Hepatocyte (in vitro differentiated cells): Measurements from ENCODE around the gene USP43. TPM values are rescaled to one million over a fixed set of nuclear protein-coding genes. Genes with fewer than 3 reads are reported as not detected.

Experiments
- DNase-seq: peaks from one replicate; pipeline ENCODE4 v3.0.0-alpha.2; 2016; ENCODE audit warnings: low spot score
- H2AFZ ChIP-seq: fragments of 200-600 bp; sonication (generic); 2 replicates; pipeline ENCODE4 v1.6.0; 2016; ENCODE audit warnings: antibody characterized with exemption, mild to moderate bottlenecking
- H3K27ac ChIP-seq: fragments of 200-600 bp; sonication (generic); 2 replicates; pipeline ENCODE4 v1.5.1; 2016; ENCODE audit warnings: mild to moderate bottlenecking
- H3K27me3 ChIP-seq: fragments of 200-600 bp; sonication (generic); 2 replicates; pipeline ENCODE4 v1.6.1; 2016
- H3K36me3 ChIP-seq: fragments of 200-600 bp; sonication (generic); replicated peaks from 2 replicates; pipeline ENCODE4 v1.5.1; 2016; ENCODE audit warnings: low read depth; ENCODE audit not compliant: insufficient read depth
- H3K4me1 ChIP-seq: fragments of 200-600 bp; sonication (generic); 2 replicates; pipeline ENCODE4 v1.5.1; 2016; ENCODE audit warnings: mild to moderate bottlenecking, moderate library complexity; ENCODE audit not compliant: insufficient read depth
- H3K4me2 ChIP-seq: fragments of 200-600 bp; sonication (generic); 2 replicates; pipeline ENCODE4 v1.6.0; 2016
- H3K4me3 ChIP-seq: fragments of 200-600 bp; sonication (generic); 2 replicates; pipeline ENCODE4 v1.5.1; 2016; ENCODE audit warnings: mild to moderate bottlenecking
- H3K79me2 ChIP-seq: fragments of 200-600 bp; sonication (generic); 2 replicates; pipeline ENCODE4 v1.6.0; 2017; ENCODE audit warnings: mild to moderate bottlenecking
- H3K9me2 ChIP-seq: fragments of 200-600 bp; sonication (generic); replicated peaks from 2 replicates; pipeline ENCODE4 v1.6.0; 2017; ENCODE audit warnings: mild to moderate bottlenecking; ENCODE audit not compliant: insufficient read depth
- H3K9me3 ChIP-seq: fragments of 200-600 bp; sonication (generic); 2 replicates; pipeline ENCODE4 v1.5.1; 2016; ENCODE audit warnings: low read depth, mild to moderate bottlenecking
- H4K20me1 ChIP-seq: fragments of 200-600 bp; sonication (generic); 2 replicates; pipeline ENCODE4 v1.6.0; 2016; ENCODE audit warnings: mild to moderate bottlenecking; ENCODE audit not compliant: insufficient read depth, poor library complexity, severe bottlenecking
- CTCF ChIP-seq: fragments of 200-600 bp; sonication (generic); IDR thresholded peaks from 2 replicates; pipeline ENCODE4 v1.5.1; 2016; ENCODE audit warnings: antibody characterized with exemption, mild to moderate bottlenecking; ENCODE audit not compliant: poor library complexity
- EZH2 ChIP-seq: fragments of 200-600 bp; sonication (generic); IDR thresholded peaks from 2 replicates; pipeline ENCODE4 v1.6.1; 2016; ENCODE audit warnings: antibody characterized with exemption, mild to moderate bottlenecking, borderline replicate concordance
- EZH2phosphoT487 ChIP-seq: fragments of 200-600 bp; sonication (generic); IDR thresholded peaks from one replicate; pipeline ENCODE4 v1.6.1; 2018; ENCODE audit warnings: antibody characterized with exemption, mild to moderate bottlenecking, low read depth, moderate library complexity; ENCODE audit not compliant: unreplicated experiment, severe bottlenecking
- WGBS: methylation state at CpG from one replicate; pipeline ENCODE4 v1.1.6; 2016; ENCODE audit warnings: low lambda C conversion rate; ENCODE audit errors: missing lambda C conversion rate; 5-methylcytosine and 5-hydroxymethylcytosine counted together
- polyA plus RNA-seq: library from polyadenylated mRNA; unstranded; fragments of >200 nt; fragmentation: Nextera tagmentation; extraction: Ambion mirVana; gene quantifications from 2 replicates; pipeline ENCODE4 v1.2.1, GENCODE V29; 2016
- total RNA-seq: library from RNA; depleted of rRNA; stranded (reverse); fragments of >200 nt; gene quantifications from 2 replicates; pipeline ENCODE4 v1.2.3, GENCODE V29; 2014

The USP43 gene
- total and polyA plus RNA-seq, 2 experiments from 2014 or later: 3.6 to 5.2 TPM

- TF ChIP-seq CTCF (no peak), EZH2 (no peak), EZH2phosphoT487 (no peak)
- no peak overlapping the region for H3K4me2 ChIP-seq
- no peaks in the 10 kb centered on the region for H3K36me3 ChIP-seq
- H3K9me2 ChIP-seq: no peaks in the 10 kb centered on the region
- H4K20me1 ChIP-seq: no peaks in the 10 kb centered on the region
- H3K4me1 ChIP-seq: no peaks in the 10 kb centered on the region
- no peaks in the 10 kb centered on the region for H3K79me2 ChIP-seq
- WGBS: 85% methylated on average over 10 of the region's 10 CpGs
- no peak overlapping the region for H3K27ac ChIP-seq
- DNase-seq: no peak
- H3K27me3 ChIP-seq: no peaks in the 10 kb centered on the region
- H3K9me3 ChIP-seq: no peaks in the 10 kb centered on the region
- no peak overlapping the region for H2AFZ ChIP-seq
- no peak overlapping the region for H3K4me3 ChIP-seq
Observed at GRCh38 chr17:9684955-9685621, 39.8 kb downstream of the USP43 start.

- 88% methylated on average over 7 of the region's 7 CpGs for WGBS
- Histone ChIP-seq H2AFZ (no peak overlapping the region), H3K27ac (no peak overlapping the region), H3K79me2 (no peaks in the 10 kb centered on the region), H3K27me3 (no peaks in the 10 kb centered on the region), H3K4me3 (no peak overlapping the region), H3K9me2 (no peaks in the 10 kb centered on the region), H3K9me3 (no peaks in the 10 kb centered on the region), H3K4me1 (no peaks in the 10 kb centered on the region), H4K20me1 (no peaks in the 10 kb centered on the region), H3K4me2 (no peak overlapping the region), H3K36me3 (no peaks in the 10 kb centered on the region)
- DNase-seq: no peak
- TF ChIP-seq CTCF (no peak), EZH2phosphoT487 (no peak), EZH2 (no peak)
Observed at GRCh38 chr17:9693755-9694154, 48.4 kb downstream of the USP43 start.

- H4K20me1 ChIP-seq: no peaks in the 10 kb centered on the region
- no peak overlapping the region for H3K27ac ChIP-seq
- 90% methylated on average over 12 of the region's 12 CpGs for WGBS
- no peak overlapping the region for H3K4me3 ChIP-seq
- TF ChIP-seq CTCF (no peak), EZH2phosphoT487 (no peak), EZH2 (no peak)
- no peak for DNase-seq
- no peak overlapping the region for H3K4me2 ChIP-seq
- no peaks in the 10 kb centered on the region for H3K4me1 ChIP-seq
- no peaks in the 10 kb centered on the region for H3K9me2 ChIP-seq
- no peak overlapping the region for H2AFZ ChIP-seq
- no peaks in the 10 kb centered on the region for H3K27me3 ChIP-seq
- H3K9me3 ChIP-seq: no peaks in the 10 kb centered on the region
- no peaks in the 10 kb centered on the region for H3K36me3 ChIP-seq
- no peaks in the 10 kb centered on the region for H3K79me2 ChIP-seq
Observed at GRCh38 chr17:9696279-9697044, 51.1 kb downstream of the USP43 start.
